HEK293T (cell line): ENCODE data around the gene IPO11.

Experiments
- BHLHE40 ChIP-seq: fragments of 450-650 bp; IDR thresholded peaks from 2 replicates; pipeline ENCODE4 v1.6.1; 2016; ENCODE audit warnings: mild to moderate bottlenecking, moderate library complexity, borderline replicate concordance
- FOXA1 ChIP-seq: fragments of 450-650 bp; IDR thresholded peaks from 2 replicates; pipeline ENCODE4 v1.6.1; 2016; ENCODE audit warnings: mild to moderate bottlenecking
- NFRKB ChIP-seq: fragments of 450-650 bp; IDR thresholded peaks from 2 replicates; pipeline ENCODE4 v1.6.1; 2016; ENCODE audit warnings: mild to moderate bottlenecking, moderate library complexity
- SUZ12 ChIP-seq: fragments of 450-650 bp; IDR thresholded peaks from 2 replicates; pipeline ENCODE4 v1.6.1; 2016; ENCODE audit warnings: mild to moderate bottlenecking
- TF ChIP-seq, protein P1 (sequence below): fragments of 450-650 bp; IDR thresholded peaks from 2 replicates; pipeline ENCODE4 v1.6.1; 2016

- no peak for TF ChIP-seq FOXA1
- no peak for TF ChIP-seq SUZ12
- TF ChIP-seq BHLHE40 = no peak
- no peak for TF ChIP-seq NFRKB
- TF ChIP-seq, protein P1, sequence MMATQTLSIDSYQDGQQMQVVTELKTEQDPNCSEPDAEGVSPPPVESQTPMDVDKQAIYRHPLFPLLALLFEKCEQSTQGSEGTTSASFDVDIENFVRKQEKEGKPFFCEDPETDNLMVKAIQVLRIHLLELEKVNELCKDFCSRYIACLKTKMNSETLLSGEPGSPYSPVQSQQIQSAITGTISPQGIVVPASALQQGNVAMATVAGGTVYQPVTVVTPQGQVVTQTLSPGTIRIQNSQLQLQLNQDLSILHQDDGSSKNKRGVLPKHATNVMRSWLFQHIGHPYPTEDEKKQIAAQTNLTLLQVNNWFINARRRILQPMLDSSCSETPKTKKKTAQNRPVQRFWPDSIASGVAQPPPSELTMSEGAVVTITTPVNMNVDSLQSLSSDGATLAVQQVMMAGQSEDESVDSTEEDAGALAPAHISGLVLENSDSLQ = no peak
Measured at GRCh38 chr5:62569470-62569869, 156.9 kb downstream of the IPO11 start.
